Testis (tissue), 2 donors: ENCODE data around the gene MYO15A.

Experiments
- CTCF ChIP-seq, 3 experiments: fragments of 450-650 bp in 2 of 3; fragments of 200-600 bp in 1 of 3; sonication (generic) in 1 of 3; IDR thresholded peaks; one replicate each; pipeline ENCODE4 v1.5.1; 2016 to 2019; ENCODE audit warnings: antibody characterized with exemption in 3 of 3, mild to moderate bottlenecking in 2 of 3, moderate library complexity in 1 of 3
- POLR2A ChIP-seq: fragments of 450-650 bp; IDR thresholded peaks from one replicate; pipeline ENCODE4 v1.6.1; 2017; ENCODE audit warnings: antibody characterized with exemption, mild to moderate bottlenecking, moderate library complexity

GRCh38 chr17:18148586-18148985, 40.0 kb downstream of the MYO15A start:
- no peak for TF ChIP-seq CTCF (IDR thresholded peaks at IDR 0.05)
- no peak for TF ChIP-seq POLR2A
